ENCODE data around the gene DET1.
"Not testable (repeated sequence)": the region's sequence is repeated elsewhere in the genome, so short reads cannot be mapped to it uniquely, and the experiment has no call there.

DET1 gene

DNA sequence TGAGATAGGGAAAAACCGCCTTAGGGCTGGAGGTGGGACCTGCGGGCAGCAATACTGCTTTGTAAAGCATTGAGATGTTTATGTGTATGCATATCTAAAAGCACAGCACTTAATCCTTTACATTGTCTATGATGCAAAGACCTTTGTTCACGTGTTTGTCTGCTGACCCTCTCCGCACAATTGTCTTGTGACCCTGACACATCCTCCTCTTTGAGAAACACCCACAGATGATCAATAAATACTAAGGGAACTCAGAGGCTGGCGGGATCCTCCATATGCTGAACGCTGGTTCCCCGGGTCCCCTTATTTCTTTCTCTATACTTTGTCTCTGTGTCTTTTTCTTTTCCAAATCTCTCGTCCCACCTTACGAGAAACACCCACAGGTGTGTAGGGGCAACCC lies 5.4 kb downstream of the DET1 start:
- DNase-seq (ENCODE audit: low read depth in 1 of 2, low spot score in 1 of 2), result not testable (repeated sequence)

DNA sequence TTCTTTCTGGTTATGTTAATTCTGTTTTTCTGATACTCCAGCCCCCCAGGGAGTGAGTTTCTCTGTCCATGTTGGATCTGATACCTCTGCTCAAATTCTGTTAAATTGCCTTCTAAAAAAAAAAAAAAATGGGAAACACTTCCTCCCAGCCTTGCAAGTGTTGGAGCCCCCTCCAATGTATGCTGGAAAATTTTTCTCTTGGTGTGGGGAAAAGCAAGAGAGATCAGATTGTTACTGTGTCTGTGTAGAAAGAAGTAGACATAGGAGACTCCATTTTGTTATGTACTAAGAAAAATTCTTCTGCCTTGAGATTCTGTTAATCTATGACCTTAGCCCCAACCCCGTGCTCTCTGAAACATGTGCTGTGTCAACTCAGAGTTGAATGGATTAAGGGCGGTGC lies 6.1 kb downstream of the DET1 start:
- not testable (repeated sequence) for DNase-seq (ENCODE audit: low read depth in 1 of 2, low spot score in 1 of 2)

DNA sequence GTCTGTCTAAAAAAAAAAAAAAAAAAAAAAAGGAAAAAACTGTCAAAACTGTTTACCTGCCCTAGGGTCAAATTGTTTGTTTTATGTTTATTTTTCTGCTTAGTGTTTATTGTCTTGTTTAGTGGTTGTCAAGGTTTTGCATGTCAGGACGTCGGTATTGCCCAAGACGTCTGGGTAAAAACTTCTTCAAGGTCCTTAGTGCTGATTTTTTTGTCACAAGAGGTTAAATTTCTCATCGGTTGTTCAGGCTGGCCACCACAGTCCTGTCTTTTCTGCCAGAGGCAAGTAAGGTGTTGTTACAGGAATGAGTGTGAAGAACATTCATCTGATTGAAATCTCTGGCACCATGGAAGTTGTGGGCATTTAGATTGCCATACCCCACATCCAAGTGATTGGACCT lies 7.0 kb downstream of the DET1 start:
- no peak for DNase-seq (ENCODE audit: low read depth in 1 of 2, low spot score in 1 of 2)

DNA sequence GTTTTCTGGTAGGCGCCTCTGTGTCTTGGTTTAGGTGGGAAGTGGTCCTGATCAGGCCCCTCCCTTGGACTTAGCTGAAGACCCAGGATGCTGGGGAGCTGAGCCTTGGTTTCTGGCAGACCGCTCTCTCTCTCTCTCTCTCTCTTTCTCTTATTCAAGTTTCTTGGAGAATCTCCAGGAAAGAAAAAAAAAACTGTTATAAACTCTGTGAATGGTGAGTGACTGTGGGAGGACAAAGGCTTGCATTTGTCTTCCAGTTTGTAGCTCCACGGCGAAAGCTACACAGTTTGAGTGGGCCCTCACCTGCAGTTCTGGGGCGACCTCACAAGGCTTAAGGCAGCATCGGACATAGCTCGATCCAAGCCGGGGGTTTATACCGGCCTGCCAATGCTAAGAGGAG lies 7.5 kb downstream of the DET1 start:
- no peak for DNase-seq (ENCODE audit: low read depth in 1 of 2, low spot score in 1 of 2)

DNA sequence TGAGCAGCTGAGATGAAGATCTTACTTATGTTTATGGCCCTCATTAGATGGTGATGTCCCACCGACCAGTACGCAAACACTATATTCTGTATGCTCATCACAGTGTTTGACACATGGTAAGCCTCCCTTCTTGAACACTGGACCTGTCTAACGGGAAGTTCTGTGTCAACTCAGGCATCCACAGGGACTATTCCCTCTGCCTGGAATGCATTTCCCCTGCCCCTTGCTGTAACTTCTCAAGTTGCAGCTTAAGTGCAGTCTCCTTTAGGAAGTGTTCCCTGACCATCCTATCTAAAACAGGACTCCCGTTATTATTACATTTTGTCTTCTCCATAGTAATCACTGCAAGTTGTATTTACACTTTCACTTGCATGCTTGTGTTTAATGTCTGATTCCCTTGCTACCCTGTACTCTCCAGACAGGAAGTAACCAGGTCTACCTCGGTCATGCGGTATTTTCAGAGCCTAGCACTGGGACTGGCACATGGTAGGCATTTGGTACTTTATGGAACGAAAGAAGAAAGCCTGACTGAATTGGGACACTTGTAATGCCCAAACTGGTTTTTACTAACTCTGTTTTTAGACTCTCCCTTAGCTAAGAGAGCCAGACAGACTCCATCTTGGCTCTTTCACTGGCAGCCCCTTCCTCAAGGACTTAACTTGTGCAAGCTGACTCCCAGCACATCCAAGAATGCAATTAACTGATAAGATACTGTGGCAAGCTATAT lies 8.7 kb downstream of the DET1 start:
- no peak for DNase-seq (ENCODE audit: low read depth in 1 of 2, low spot score in 1 of 2)

DNA sequence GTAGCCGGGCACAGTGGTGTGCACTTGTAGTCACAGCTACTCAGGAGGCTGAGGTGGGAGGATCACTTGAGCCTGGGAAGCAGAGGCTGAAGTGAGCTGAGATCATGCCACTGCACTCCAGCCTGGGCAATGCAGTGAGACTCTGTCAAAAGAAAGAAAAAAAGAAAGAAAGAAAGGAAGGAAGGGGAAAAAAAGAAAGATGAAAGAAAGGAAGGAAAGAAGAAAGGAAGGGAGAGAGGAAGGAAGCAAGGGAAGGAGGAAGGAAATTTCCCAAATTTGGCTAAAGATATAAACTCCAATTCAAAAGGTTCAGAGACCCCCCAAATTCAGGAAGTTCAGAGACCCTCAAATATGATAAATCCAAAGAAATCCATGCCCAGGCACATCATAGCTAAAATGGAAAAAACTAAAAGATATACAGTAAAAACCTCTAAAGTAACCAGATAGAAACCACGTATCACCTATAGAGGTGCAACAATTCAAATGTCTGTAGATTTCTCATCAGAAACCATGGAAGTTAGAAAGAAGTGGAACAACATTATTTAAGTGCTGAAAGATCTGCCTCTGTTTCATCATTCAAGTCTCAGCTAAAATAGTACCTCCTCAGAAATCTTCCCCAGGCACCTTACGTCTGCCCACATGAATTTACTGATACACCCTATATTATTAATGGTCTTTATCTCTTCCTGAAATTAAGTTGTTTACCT lies 10.7 kb downstream of the DET1 start:
- no peak for DNase-seq (ENCODE audit: low read depth in 1 of 2, low spot score in 1 of 2)

DNA sequence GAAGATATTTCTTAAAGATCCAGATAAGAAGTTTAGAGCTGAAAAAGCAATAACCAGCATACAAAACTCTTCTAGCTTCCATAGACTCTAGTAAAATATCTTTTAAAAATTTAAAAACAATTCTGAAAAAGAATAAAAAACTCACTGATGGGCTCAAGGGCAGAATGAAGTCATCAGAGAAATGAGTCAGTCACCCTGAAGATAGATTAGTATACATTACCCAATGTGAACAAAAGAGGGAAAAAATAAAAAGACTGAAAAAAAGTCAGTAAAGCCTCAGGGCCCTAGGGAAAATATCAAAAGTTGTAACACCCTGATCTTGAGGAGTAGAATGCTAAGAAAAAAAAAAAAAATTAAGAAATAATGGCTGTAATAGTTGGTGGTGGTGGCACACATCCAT lies 11.4 kb downstream of the DET1 start:
- no peak for DNase-seq (ENCODE audit: low read depth in 1 of 2, low spot score in 1 of 2)

DNA sequence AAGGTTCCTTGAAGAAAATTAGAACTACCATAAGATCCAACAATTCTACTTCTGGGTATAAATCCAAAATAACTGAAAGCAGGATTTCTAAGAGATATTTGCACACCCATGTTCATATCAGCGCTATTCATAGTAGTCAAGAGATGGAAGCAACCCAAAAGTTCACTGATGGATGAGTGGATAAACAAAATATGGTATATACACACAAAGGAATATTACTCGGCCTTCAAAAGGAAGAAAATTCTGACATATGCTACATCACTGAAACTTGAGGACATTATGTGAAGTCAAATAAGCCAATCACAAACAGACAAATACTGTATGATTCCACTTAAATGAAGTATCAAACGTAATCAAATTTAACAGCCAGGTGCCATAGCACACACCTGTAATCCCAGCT lies 13.1 kb downstream of the DET1 start:
- DNase-seq (ENCODE audit: low read depth in 1 of 2, low spot score in 1 of 2), result no peak

DNA sequence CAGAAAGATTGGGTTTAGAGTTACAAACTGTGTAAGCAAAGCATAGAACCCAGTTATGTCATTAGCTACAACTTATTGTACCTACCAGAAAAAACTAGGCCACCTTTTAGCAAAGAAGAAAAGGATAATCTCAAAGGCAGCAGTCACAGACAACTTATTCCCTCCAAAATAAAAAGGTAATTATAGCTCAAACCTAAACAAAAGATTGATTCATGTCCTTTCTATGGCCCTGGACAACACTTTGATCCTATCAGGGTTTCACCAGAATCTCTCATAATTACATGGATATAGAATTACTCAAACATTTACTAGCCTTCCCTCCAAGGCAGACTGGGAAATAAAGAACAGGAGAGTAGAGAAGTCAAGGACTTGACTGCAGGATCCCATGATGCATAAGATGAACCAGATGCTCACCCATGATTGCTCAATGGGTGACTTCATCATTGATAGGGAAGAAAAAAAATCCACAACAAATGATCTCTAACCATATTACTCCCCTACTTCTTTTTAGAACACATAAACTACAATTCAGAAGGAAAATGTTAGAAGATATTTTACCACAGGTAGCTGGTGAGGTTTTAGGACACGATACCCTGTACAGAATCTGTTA lies 17.4 kb downstream of the DET1 start:
- no peak for DNase-seq (ENCODE audit: low read depth in 1 of 2, low spot score in 1 of 2)

DNA sequence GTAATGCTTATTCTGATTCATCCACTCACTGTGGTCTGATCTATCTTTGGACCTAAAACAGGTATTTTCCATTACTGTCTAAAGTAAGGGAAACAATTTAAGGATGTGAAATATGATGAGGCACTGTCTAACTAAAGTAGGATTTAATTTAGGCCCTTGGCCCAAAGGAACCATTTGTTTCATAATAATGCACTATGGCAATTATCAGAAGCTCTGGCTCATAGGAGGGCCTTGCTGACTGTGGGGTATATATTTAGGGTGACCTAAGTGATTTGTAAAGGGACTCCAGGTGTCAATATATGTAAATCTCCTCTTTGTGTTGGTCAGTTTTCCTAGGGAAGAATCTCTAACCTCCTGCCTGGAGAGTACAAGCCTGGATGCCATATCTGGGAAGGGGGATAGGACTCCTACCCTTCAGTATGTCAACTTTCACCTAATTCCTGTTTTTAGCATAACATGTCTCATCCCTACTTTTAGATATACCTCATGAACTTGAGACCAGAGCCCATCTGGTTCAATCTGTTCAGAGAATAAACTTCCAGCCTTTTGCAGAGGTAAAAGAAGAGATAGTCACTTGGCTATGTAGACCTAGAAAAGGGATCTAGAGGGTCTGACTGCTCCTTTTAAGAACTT lies 20.1 kb downstream of the DET1 start:
- DNase-seq (ENCODE audit: low read depth in 1 of 2, low spot score in 1 of 2), result no peak

DNA sequence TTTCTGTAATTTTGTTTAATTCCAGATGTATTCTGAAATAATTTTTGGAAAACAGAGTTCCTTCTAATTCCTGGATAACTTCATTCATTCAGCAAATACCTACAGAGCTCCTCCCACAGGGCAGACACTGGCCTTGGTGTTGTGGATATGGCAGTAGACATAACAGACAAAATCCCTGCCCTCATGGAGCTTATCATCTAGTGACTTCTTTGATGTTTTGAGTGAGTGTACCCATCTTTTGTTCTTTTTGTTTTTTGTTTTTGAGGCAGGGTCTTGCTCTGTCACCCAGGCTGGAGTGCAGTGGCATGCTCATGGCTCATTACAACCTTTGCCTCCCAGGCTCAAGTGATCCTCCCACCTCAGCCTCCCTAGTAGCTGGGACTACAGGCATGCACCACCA lies 21.1 kb downstream of the DET1 start:
- no peak for DNase-seq (ENCODE audit: low read depth in 1 of 2, low spot score in 1 of 2)

DNA sequence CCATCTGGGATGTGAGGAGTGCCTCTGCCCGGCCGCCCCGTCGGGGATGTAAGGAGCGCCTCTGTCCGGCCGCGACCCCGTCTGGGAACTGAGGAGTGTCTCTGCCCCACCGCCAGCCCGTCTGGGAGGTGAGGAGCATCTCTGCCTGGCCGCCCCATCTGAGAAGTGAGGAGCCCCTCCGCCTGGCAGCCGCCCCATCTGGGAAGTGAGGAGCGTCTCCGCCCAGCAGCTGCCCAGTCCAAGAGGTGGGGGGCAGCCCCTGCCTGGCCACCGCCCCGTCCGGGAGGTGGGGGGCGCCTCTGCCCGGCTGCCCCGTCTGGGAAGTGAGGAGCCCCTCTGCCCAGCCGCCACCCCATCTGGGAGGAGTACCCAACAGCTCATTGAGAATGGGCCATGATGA lies 22.4 kb downstream of the DET1 start:
- DNase-seq (ENCODE audit: low read depth in 1 of 2, low spot score in 1 of 2), result not testable (repeated sequence)

DNA sequence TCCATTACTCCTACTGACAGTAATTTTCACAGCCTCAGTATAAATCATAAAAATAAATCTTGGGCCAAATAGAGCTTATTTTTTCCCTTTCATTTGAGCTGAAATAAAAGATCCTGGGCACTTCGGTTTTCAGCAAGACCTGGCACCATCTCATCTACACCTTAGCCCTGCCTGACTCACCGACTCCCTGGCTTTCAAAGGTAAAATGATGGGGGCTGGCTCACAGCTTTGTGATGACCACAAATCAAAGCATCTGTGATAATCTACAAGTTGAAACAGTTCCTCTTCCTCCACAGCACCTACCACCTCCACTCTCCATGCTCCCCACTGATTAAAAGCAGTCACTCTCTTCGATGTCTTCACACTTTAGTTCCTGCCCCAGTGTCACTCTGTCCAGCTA lies 27.6 kb downstream of the DET1 start:
- DNase-seq (ENCODE audit: low read depth in 1 of 2, low spot score in 1 of 2), result no peak

DNA sequence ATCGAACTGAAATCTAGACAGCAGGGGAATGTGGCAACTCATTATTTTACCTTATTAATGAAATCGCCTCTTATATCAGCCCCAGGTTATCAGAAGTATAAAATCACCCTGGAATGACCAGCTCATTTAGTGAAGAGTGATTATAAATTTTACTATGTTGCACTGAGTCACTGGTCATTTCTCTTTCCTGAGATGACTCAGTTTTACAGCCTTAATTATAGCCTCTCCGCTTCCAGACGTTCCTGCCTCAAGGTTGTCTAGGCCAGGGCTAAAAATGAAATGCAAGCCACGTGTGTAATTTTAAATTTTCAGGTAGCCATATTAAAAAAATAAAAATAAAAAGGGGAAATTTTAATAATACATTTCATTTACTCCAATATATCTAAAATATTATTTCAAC lies 33.3 kb downstream of the DET1 start:
- DNase-seq (ENCODE audit: low read depth in 1 of 2, low spot score in 1 of 2), result no peak

DNA sequence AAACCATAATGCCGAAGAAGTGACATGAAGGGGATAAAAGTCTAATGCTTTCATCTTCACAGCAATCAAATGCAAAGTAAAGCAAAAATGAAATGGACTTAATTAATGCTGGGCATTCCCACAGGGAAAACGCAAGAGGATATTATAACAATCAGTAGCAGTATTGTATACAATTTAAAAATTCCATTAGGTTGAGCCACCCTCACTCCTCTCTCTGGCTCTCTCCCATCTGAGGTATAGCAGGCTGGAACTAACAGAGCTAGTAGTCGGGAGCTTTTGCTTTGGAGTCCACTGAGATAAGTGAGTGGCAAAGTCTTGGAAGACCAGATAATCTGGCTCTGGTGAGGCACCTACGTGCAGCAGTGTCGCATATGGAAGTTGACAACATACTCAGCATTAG lies 33.9 kb downstream of the DET1 start:
- no peak for DNase-seq (ENCODE audit: low read depth in 1 of 2, low spot score in 1 of 2)

DNA sequence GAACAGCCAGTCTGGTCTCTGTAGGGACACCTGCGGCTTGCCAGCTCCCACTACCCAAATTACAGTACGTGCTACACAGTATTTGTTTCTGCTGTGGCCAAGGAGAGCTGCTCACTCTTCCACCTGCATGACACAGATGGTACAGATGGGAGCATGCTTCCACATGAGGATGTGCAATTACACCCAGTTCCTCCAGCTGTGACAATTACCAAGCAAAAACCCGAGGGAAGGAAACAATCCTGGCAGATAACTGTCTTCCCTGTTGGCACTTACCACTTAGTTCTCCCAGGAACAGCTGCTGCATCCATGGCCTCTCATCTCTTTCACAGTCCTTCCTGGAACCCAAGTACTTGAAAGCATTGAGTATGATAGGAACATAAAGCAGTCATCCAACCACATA lies 34.4 kb downstream of the DET1 start:
- no peak for DNase-seq (ENCODE audit: low read depth in 1 of 2, low spot score in 1 of 2)

DNA sequence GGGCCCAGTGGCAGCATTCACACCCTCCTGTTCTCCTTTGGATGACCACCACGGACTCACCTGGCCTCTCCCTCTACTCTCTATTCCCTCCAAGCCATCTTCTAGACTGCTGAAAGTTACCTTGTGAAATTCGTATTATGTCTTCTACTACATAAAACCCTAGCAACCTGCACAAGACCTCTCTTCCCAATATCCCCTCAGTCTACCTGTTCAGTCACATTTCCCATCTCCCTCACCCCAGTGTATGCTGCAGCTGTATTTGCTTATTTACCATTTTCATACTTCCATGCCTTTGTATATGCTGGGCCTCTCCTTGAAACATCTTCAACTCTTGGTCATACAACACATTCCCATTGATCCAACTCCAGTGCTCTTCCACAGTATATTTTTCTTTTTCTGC lies 35.3 kb downstream of the DET1 start:
- DNase-seq (ENCODE audit: low read depth in 1 of 2, low spot score in 1 of 2), result no peak

DNA sequence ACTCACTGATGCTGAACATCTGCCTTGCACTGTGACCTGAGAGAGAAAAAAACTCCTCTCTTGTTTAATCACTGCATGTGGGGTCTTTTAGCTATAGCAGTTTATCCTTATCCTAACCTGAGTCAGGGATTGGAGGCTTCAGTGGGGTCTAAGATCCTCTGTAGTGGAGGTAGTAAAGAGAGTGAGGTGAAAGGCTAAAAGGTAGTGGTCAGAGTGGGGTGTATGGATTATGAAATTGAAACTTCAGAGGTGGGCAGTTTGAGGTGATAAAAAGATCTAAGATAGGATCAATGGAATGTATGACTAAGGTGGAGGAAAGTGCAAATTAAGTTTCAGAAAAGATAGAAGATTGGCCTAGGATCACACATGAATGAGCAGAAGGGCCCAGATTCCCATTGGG lies 36.5 kb downstream of the DET1 start:
- no peak for DNase-seq (ENCODE audit: low read depth in 1 of 2, low spot score in 1 of 2)

DNA sequence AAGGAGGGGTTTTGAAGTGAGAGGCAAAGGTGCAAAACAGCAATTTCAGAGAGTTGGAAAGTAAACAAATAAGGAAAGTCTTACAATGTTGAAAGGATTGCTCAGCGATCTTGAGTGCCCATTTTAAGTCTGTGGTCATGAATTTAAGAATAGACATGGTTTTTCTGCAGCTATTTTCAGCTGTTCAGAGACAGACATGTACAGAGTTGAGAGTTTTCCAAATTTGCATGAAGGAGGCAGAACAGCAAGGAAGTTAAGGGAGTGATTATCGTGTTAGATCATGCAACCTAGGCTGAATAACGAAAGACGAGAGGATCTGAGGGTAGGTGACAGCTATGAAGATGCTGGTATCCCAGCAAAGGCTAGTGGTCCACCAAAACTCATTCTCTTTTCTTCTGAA lies 37.2 kb downstream of the DET1 start:
- no peak for DNase-seq (ENCODE audit: low read depth in 1 of 2, low spot score in 1 of 2)

DNA sequence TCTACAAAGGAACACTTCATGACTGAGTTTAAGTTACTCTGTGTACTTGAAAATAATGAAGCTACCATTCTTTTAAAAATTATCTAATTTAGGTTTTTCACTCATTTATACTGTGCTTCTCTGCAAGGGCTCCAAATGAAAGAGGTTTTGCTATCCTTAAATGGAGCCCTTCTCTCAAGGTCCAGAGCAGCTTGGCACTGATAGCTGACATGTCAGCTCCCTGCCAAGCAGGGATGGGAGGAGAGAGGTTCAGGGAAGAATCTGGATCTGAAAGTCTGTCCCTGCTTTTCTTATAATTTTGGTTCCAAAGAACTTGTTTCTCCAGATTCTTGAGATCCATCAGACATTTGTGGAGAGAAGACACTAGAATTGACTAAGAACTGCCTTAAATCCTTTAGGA lies 39.9 kb downstream of the DET1 start:
- DNase-seq (ENCODE audit: low read depth in 1 of 2, low spot score in 1 of 2), result no peak

DNA sequence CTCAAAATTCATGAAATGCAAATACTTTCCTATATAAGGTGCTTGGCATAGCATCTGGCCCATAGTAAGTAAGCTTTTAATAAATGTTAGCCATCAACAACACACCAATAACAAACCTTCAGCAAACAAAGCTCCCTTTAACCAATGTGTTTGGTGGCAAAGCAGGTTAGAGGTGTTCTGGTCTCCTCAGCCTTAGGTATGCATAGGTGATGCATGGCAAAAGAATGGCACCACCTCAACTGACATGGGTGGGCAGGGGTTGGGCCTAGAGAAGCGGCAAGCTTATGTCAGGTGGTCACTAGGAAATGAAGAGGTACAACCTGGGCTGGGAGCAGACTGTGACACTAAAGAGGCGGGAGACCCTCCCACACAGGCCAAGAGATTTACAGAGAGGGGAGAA lies 40.8 kb downstream of the DET1 start:
- DNase-seq (ENCODE audit: low read depth in 1 of 2, low spot score in 1 of 2), result no peak

DNA sequence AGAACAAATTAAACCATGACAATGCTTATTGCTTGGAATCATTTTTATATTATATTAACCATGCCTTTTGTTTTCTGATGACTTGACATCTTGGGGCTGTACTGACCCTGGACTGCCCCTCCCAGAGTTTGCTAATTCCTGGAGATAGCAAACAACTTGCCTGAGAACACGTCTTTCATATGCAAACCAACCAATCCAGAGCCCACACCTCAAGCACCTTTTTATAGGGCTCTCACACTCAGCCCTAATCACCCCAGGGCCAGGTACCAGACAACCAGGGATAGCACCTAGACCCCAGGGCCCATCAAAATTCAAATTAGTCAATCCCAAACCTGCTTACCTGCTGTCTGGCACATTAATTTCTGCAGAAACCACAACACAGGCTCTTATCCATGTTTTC lies 42.0 kb downstream of the DET1 start:
- DNase-seq (ENCODE audit: low read depth in 1 of 2, low spot score in 1 of 2), result no peak
